PFSK-1 (cell line): ENCODE measurements around the gene ALG9.

Experiments
- FOXP2 ChIP-seq: optimal IDR thresholded peaks from 2 replicates; pipeline ENCODE3; 2011; ENCODE audit warnings: borderline replicate concordance, control low read depth, inconsistent platforms; ENCODE audit not compliant: insufficient read depth; ENCODE audit errors: extremely low read length, extremely low read depth
- POLR2AphosphoS5 ChIP-seq: IDR thresholded peaks from 2 replicates; pipeline ENCODE4 v1.6.1; 2012; ENCODE audit warnings: low read depth, mild to moderate bottlenecking, control low read depth, low read length, moderate library complexity
- SIN3A ChIP-seq: IDR thresholded peaks from 2 replicates; pipeline ENCODE4 v1.6.1; 2012; ENCODE audit warnings: mild to moderate bottlenecking, low read length, moderate library complexity, borderline replicate concordance; ENCODE audit not compliant: insufficient read depth
- TAF1 ChIP-seq: IDR thresholded peaks from 2 replicates; pipeline ENCODE4 v1.6.1; 2012; ENCODE audit warnings: low read length, control low read depth, borderline replicate concordance; ENCODE audit not compliant: insufficient read depth
- TF ChIP-seq, protein P1 (sequence below), 2 experiments: IDR thresholded peaks; 2 replicates each; pipeline versions ENCODE4 v1.6.1 to v1.8.0; 2011 to 2012; ENCODE audit warnings: low read depth in 2 of 2, low read length in 2 of 2, control low read depth in 1 of 2, inconsistent platforms in 1 of 2, mild to moderate bottlenecking in 1 of 2, moderate library complexity in 1 of 2; ENCODE audit not compliant: insufficient read depth in 1 of 2

Gene ALG9

DNA sequence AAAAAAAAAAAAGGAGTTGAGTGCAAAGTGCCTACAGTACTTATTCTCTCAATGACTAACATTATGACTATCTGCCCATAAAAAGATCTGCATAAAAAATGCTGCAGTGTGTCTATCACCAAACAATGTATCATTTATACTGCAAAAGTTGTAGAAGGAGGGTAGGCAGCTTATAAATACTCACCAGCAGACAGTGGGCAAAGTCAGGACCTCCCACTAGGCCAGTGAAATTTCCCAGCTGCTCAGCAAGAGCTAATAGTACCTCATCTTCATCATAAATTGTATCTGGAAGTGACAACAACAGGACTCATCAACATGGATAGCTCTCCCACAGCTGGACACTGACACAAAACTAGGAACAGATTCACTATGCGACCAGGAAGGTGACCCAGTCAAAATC, 106.8 kb downstream of the ALG9 start:
- TF ChIP-seq TAF1 (no peak), SIN3A (0 out of 2 replicates have a peak, but pooled peaks have one; percentile 44)

DNA sequence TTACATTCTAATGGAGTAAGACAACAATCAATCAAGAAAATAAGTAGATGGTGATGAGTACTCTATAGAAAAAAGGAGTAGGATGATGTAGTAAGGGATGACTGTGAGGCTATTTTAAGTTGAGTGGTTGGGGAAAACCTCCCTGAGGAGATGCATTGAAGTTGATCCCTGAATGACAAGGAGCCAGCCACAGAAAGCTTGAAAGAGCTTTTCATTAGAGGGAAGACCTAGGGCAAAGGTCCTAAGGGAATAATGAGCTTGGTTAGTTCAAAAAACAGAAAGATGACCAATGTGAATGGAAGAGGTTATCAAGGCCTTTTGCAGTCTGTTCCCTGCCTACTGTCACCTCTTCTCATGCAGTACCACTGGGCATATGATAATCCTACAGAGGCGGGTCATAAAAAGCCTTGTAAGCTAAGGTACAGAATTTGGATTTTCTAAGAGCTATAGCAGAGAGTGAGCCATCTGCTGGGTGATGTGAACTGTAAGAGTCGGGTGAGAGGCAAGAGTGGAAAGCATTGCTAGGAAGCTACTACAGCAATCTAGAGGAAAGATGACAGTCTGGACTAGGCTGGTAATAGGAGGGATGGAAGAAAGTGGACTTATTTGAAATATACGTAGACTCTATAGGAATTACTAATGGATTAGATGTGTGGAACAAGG, 108.3 kb downstream of the ALG9 start:
- TF ChIP-seq, protein P1, sequence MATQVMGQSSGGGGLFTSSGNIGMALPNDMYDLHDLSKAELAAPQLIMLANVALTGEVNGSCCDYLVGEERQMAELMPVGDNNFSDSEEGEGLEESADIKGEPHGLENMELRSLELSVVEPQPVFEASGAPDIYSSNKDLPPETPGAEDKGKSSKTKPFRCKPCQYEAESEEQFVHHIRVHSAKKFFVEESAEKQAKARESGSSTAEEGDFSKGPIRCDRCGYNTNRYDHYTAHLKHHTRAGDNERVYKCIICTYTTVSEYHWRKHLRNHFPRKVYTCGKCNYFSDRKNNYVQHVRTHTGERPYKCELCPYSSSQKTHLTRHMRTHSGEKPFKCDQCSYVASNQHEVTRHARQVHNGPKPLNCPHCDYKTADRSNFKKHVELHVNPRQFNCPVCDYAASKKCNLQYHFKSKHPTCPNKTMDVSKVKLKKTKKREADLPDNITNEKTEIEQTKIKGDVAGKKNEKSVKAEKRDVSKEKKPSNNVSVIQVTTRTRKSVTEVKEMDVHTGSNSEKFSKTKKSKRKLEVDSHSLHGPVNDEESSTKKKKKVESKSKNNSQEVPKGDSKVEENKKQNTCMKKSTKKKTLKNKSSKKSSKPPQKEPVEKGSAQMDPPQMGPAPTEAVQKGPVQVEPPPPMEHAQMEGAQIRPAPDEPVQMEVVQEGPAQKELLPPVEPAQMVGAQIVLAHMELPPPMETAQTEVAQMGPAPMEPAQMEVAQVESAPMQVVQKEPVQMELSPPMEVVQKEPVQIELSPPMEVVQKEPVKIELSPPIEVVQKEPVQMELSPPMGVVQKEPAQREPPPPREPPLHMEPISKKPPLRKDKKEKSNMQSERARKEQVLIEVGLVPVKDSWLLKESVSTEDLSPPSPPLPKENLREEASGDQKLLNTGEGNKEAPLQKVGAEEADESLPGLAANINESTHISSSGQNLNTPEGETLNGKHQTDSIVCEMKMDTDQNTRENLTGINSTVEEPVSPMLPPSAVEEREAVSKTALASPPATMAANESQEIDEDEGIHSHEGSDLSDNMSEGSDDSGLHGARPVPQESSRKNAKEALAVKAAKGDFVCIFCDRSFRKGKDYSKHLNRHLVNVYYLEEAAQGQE (IDR thresholded peaks at IDR 0.05; ENCODE audit: insufficient read depth in 1 of 2, low read depth in 2 of 2, low read length in 2 of 2) = no peak
- no peak for TF ChIP-seq POLR2AphosphoS5
- no peak for TF ChIP-seq SIN3A
- TF ChIP-seq TAF1 = no peak
- TF ChIP-seq FOXP2 = no peak

DNA sequence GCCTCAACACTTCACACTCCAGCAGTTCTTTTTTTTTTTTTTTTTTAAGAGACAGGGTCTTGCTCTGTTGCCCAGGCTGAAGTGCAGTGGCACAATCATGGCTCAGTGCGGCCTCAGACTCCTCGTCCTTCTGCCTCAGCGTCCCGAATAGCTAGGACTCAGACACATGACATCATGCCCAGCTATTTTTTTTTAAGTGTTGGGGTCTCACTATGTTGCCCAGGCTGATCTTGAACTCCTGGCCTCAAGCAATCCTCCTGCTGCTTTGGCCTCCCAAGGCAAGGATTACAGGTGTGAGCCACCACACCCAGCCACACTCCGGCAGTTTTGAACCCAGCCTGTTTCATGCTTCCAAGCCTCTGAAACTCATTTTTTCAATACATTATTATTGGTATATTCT, 108.9 kb downstream of the ALG9 start:
- TF ChIP-seq POLR2AphosphoS5 (no peak), SIN3A (no peak)
- TF ChIP-seq, protein P1 (IDR thresholded peaks at IDR 0.05; ENCODE audit: insufficient read depth in 1 of 2, low read depth in 2 of 2, low read length in 2 of 2) = no peak

DNA sequence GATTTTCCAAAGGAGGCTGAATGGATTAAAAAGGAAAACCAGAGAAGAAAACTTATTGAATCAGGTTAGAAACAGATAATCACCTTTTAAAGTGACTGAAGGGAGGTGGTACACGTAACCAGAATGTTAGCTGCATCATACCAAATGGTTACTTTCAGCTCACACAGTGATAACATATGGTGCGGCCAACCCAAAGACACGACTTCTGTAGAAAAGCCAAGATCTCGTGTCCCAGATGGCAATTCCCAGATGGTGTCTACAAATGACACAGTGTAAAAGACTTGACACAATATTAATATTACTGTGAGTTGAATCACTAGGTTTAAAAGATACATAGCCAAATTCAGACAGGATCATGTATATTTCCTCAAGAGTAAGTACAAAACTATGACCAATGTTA, 110.3 kb downstream of the ALG9 start:
- TF ChIP-seq SIN3A (no peak), TAF1 (no peak), FOXP2 (no peak), POLR2AphosphoS5 (no peak)
- TF ChIP-seq, protein P1 (IDR thresholded peaks at IDR 0.05; ENCODE audit: insufficient read depth in 1 of 2, low read depth in 2 of 2, low read length in 2 of 2) = no peak

DNA sequence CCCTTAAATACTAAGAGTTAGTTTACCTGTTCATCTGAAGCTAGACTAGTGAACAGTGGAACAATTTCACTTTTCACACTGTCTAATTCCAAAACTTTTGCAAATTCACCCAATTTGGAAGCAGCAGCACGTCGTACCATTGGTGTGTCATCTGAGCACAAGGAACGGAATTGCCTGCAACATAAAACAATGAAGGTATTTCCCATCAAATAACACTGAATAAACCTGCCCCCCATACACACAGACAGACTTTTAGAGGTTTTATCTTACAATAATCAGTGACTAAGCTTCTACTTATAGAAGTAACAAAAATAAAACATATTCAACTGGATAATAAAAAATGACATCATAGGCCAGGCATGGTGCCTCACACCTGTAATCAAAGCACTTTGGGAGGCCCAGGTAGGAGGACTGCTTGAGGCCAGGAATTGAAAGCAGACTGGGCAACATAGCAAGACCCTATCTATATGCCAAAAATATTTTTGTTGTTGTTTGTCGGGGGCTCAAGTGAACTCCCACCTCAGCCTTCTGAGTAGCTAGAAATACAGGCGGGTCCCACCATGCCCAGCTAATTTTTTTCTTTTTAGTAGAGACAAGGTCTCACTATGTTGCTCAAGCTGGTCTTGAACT, 111.5 kb downstream of the ALG9 start:
- TF ChIP-seq SIN3A (no peak), TAF1 (no peak)
- TF ChIP-seq, protein P1 (IDR thresholded peaks at IDR 0.05; ENCODE audit: insufficient read depth in 1 of 2, low read depth in 2 of 2, low read length in 2 of 2) = no peak

DNA sequence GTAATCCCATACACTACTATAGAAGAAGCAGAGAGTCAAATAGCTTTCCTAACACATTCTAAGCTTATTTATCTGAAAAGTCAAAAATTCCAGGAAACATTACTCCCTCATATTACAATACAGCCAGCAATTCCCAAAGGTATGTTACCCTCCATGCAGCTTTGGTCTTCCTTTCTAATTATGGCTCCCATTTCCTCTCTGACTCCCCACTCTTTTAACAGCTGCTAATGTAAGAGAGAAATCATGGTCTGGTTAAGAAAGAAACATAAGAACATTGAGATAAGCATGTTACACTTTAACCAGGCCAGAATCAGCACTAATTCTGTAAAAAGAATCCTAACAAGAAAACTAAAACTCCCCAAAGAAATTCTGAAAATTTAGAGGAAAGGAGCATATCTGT, 112.0 kb downstream of the ALG9 start:
- TF ChIP-seq FOXP2 = no peak
- TF ChIP-seq TAF1 = no peak
- TF ChIP-seq SIN3A = no peak
- TF ChIP-seq, protein P1 (IDR thresholded peaks at IDR 0.05; ENCODE audit: insufficient read depth in 1 of 2, low read depth in 2 of 2, low read length in 2 of 2) = no peak
- no peak for TF ChIP-seq POLR2AphosphoS5
